HEK293 (cell line): ENCODE results near the gene HGS.

ENCODE experiments used
- CTCF ChIP-seq: fragments of 450-650 bp; formaldehyde crosslinking; IDR thresholded peaks from 2 replicates; pipeline ENCODE4 v1.5.1; 2016; ENCODE audit warnings: missing biosample characterization, missing genetic modification characterization
- ZBTB20 ChIP-seq: fragments of 450-650 bp; formaldehyde crosslinking; IDR thresholded peaks from 2 replicates; pipeline ENCODE4 v1.5.1; 2016; ENCODE audit warnings: missing biosample characterization, missing genetic modification characterization
- ZNF146 ChIP-seq: fragments of 450-650 bp; formaldehyde crosslinking; IDR thresholded peaks from 2 replicates; pipeline ENCODE4 v1.5.1; 2016; ENCODE audit warnings: missing biosample characterization, missing genetic modification characterization
- ZNF37A ChIP-seq: fragments of 450-650 bp; IDR thresholded peaks from 2 replicates; pipeline ENCODE4 v1.5.1; 2018; ENCODE audit warnings: missing biosample characterization, missing genetic modification characterization
- ZNF530 ChIP-seq: fragments of 450-650 bp; formaldehyde crosslinking; IDR thresholded peaks from 2 replicates; pipeline ENCODE4 v1.5.1; 2016; ENCODE audit warnings: low read depth, missing biosample characterization, missing genetic modification characterization
- ZNF785 ChIP-seq: fragments of 450-650 bp; formaldehyde crosslinking; IDR thresholded peaks from 2 replicates; pipeline ENCODE4 v1.5.1; 2016; ENCODE audit warnings: missing biosample characterization, missing genetic modification characterization

GRCh38 chr17:81722184-81723120 lies 38.6 kb downstream of the HGS start:
- no peak for TF ChIP-seq ZNF785 (tag by site-specific recombination)
- no peak for TF ChIP-seq ZNF37A (tag by site-specific recombination)
- TF ChIP-seq ZBTB20: no peak
- TF ChIP-seq CTCF (tag by site-specific recombination): no peak
- no peak for TF ChIP-seq ZNF530 (tag by site-specific recombination)
- TF ChIP-seq ZNF146 (tag by site-specific recombination): no peak
